Measurements from ENCODE around the gene SEPTIN12.

DNA sequence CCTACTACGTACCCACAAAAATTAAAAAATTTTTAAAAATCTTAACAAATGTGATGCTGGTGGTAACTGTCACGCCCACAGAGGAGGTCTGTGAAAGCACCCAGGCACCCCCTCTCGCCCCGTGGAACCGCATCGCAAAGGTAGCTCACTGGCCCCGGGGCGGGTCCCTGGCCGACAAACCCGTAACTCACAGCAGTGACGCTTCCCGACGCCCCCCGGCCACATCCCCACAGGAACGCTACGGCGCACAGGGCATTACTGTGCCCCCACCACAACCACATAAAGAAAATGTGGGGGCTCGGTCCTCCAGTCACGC is 54.4 kb downstream of the SEPTIN12 start:
- no peak for TF ChIP-seq EZH2 (optimal IDR thresholded peaks at IDR 0.05; ENCODE audit: low read depth, low read length)
- TF ChIP-seq, protein P1, sequence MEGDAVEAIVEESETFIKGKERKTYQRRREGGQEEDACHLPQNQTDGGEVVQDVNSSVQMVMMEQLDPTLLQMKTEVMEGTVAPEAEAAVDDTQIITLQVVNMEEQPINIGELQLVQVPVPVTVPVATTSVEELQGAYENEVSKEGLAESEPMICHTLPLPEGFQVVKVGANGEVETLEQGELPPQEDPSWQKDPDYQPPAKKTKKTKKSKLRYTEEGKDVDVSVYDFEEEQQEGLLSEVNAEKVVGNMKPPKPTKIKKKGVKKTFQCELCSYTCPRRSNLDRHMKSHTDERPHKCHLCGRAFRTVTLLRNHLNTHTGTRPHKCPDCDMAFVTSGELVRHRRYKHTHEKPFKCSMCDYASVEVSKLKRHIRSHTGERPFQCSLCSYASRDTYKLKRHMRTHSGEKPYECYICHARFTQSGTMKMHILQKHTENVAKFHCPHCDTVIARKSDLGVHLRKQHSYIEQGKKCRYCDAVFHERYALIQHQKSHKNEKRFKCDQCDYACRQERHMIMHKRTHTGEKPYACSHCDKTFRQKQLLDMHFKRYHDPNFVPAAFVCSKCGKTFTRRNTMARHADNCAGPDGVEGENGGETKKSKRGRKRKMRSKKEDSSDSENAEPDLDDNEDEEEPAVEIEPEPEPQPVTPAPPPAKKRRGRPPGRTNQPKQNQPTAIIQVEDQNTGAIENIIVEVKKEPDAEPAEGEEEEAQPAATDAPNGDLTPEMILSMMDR (IDR thresholded peaks at IDR 0.05; ENCODE audit: low read length): no peak

Measured in MM.1S (cell line).